Measurements from ENCODE around the gene DAW1.
"Not testable (repeated sequence)": the region's sequence is repeated elsewhere in the genome, so short reads cannot be mapped to it uniquely, and the experiment has no call there.

Gene DAW1

GRCh38 chr2:227914362-227914761, 42.9 kb downstream of the DAW1 start:
- Mint-ChIP-seq H3K9me3 (no peaks in the 10 kb centered on the region), H3K4me1 (no peaks in the 10 kb centered on the region), H3K27ac (no peak overlapping the region), H3K4me3 (no peak overlapping the region), H3K27me3 (no peaks in the 10 kb centered on the region), H3K36me3 (ENCODE audit: low read depth) (no peaks in the 10 kb centered on the region)
- ATAC-seq (no peak), DNase-seq (no peak)

DNA sequence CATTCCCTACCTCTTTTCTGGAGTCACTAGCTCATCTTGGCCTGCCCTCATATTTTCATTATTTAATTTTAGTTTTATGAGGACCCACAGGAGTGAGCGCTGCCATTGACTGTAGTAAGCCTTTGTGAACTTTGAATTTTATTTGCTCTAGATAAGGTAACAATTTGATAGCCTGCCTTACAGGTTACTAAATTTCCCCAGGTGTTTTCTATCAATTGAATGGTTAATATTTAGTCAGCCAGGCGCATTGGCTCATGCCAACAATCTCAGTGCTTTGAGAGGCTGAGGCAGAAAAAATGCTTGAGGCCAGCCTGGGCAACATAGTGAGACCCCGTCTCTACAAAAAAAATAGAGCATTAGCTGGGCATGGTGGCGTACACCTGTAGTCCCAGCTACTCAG, 50.2 kb downstream of the DAW1 start:
- no peak for ATAC-seq
- Mint-ChIP-seq H3K36me3 (ENCODE audit: low read depth) (no peaks in the 10 kb centered on the region), H3K4me3 (no peak overlapping the region), H3K9me3 (no peaks in the 10 kb centered on the region), H3K27me3 (no peaks in the 10 kb centered on the region), H3K4me1 (no peaks in the 10 kb centered on the region), H3K27ac (no peak overlapping the region)
- no peak for DNase-seq

GRCh38 chr2:227932001-227932400, 60.6 kb downstream of the DAW1 start:
- ATAC-seq = no peak
- H3K9me3 Mint-ChIP-seq = peaks cover 14% of the 10 kb centered on the region

DNA sequence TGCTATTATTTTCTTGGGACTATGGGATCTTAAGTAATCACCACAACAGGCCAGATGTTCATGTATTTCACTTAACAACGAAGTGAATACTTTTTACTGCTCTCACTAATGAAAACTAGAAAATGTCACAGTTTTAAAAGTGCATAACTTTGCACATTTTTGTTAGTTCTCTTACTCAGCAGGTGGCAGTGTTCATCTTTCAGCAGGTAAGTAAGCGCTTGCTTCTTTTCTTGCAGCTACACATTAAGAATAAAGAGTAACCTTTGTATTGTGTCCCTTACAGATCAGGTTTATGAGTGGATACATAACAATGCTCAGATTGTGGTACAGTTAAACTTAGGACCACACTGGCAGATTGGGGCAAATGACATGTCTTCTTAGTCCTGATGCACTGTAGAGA, 61.0 kb downstream of the DAW1 start:
- Mint-ChIP-seq H3K4me1 (no peaks in the 10 kb centered on the region), H3K9me3 (peaks cover 10% of the 10 kb centered on the region), H3K27me3 (peaks cover 7% of the 10 kb centered on the region), H3K4me3 (no peak overlapping the region), H3K27ac (no peak overlapping the region), H3K36me3 (ENCODE audit: low read depth) (no peaks in the 10 kb centered on the region)
- no peak for ATAC-seq
- no peak for DNase-seq

More at GRCh38 chr2:227932001-227932400, 60.6 kb downstream of the DAW1 start:
- Mint-ChIP-seq H3K4me1 (no peaks in the 10 kb centered on the region), H3K36me3 (ENCODE audit: low read depth) (no peaks in the 10 kb centered on the region), H3K27me3 (peaks cover 7% of the 10 kb centered on the region), H3K4me3 (no peak overlapping the region), H3K27ac (no peak overlapping the region)
- DNase-seq = no peak

GRCh38 chr2:227933884-227934283, 62.5 kb downstream of the DAW1 start:
- H3K27ac Mint-ChIP-seq = no peak overlapping the region
- no peaks in the 10 kb centered on the region for H3K36me3 Mint-ChIP-seq (ENCODE audit: low read depth)
- H3K27me3 Mint-ChIP-seq = peaks cover 7% of the 10 kb centered on the region
- H3K4me3 Mint-ChIP-seq = no peak overlapping the region
- DNase-seq (no peak), ATAC-seq (no peak)
- H3K9me3 Mint-ChIP-seq = peaks cover 4% of the 10 kb centered on the region
- no peaks in the 10 kb centered on the region for H3K4me1 Mint-ChIP-seq

DNA sequence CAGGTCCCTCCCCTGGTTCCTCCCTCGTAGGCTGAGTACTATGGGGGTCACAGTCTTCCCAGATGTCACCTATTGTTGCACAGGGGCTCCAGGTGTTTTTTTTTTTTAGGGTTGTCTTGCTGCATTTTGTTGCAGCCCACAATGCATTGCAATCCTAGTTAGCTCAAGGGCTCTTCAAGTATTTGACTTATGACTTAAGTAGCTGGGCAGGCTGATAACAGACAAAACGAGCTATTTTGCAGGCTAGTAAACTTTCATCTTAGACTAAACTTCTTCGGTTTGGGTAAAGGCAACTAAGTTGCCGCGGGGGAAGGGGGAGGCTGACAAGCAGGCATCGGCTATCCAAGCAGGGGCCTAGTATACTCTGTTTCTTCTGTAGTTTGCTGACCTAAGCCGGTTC, 64.8 kb downstream of the DAW1 start:
- H3K4me1 Mint-ChIP-seq; DNase-seq; H3K36me3 Mint-ChIP-seq (ENCODE audit: low read depth); H3K9me3 Mint-ChIP-seq; H3K27me3 Mint-ChIP-seq; ATAC-seq; H3K27ac Mint-ChIP-seq; H3K4me3 Mint-ChIP-seq: not testable (repeated sequence)

DNA sequence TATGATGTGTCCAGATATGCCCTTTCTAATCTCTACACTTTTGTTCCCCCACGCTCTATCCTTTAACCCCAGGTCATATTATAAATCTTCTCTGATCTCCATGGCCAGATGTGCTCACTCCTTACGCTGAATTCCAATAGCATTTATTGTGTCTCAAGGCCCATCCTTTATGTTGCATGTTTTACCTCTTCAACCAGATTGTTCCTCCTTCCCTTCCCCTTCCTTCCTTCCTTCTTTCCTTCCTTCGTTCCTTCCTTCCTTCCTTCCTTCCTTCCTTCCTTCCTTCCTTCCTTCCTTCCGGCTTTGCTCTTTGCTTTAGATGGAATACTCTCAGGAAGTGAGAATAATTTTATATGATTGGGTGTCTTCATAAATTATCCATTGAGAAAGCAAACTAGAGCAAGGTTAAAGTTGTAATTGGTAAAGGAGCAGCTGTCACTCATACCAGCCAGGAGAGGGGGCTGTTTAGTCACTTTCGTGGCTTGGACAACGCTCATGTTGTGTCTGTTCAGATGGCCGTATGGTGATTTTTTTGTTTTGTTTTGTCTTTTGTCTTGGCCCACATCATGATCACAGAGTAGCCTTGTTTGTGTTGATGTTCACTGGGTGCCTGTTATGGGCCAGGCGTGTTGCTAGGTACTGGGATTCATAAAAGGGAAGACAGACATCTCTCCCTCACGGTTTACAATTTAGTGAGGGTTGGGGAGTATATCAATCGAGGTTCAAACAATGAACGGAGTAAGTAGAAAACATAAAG, 68.0 kb downstream of the DAW1 start:
- Mint-ChIP-seq H3K27ac (no peak overlapping the region), H3K9me3 (no peaks in the 10 kb centered on the region), H3K36me3 (ENCODE audit: low read depth) (no peaks in the 10 kb centered on the region), H3K27me3 (peaks cover 4% of the 10 kb centered on the region), H3K4me1 (no peaks in the 10 kb centered on the region), H3K4me3 (no peak overlapping the region)
- DNase-seq (no peak), ATAC-seq (no peak)

DNA sequence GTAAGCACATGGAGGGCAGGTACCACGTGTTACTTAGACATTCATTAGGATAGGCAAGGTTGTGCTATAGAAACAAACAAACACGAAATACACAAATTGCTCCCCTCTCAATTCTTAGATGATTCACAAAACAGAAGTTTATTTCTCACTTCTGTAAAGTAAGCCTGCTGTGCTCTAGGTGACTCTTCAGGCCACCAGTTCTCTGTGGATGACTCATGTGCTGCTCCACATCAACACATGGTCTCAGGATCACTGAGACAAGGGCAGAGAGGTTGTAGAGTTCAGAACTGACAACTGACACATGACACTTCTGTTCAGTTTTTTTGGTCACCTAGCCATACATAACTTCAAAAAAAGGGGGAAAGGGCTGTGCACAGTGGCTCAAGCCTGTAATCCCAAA, 70.6 kb downstream of the DAW1 start:
- Mint-ChIP-seq H3K27me3 (peaks cover 4% of the 10 kb centered on the region), H3K27ac (no peak overlapping the region), H3K36me3 (ENCODE audit: low read depth) (no peaks in the 10 kb centered on the region), H3K4me1 (no peaks in the 10 kb centered on the region), H3K9me3 (no peaks in the 10 kb centered on the region), H3K4me3 (no peak overlapping the region)
- DNase-seq = no peak
- no peak for ATAC-seq

DNA sequence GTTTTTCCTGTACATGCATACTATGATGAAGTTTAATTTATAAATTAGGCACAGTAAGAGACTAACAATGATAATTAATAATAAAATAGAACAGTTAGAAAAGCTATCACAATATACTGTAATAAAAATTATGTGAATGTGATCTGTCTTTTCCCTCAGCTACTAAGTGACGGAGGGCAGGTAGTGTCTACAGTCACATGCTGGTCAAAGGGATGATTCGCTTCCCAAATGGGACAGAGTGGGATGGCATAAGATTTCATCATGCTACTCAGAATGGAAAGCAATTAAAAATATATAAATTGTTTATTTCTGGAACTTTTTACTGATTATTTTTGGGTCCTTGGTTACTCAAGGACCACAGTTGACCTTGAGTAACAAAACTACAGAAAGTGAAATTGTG, 71.5 kb downstream of the DAW1 start:
- H3K36me3 Mint-ChIP-seq (ENCODE audit: low read depth) = no peaks in the 10 kb centered on the region
- no peak overlapping the region for H3K4me3 Mint-ChIP-seq

GRCh38 chr2:227960317-227960716, 88.9 kb downstream of the DAW1 start:
- no peak for DNase-seq
- no peaks in the 10 kb centered on the region for H3K4me1 Mint-ChIP-seq

More for the DNA sequence above, 71.5 kb downstream of the DAW1 start:
- DNase-seq (no peak), ATAC-seq (no peak)
- Mint-ChIP-seq H3K27me3 (peaks cover 4% of the 10 kb centered on the region), H3K9me3 (no peaks in the 10 kb centered on the region), H3K4me1 (no peaks in the 10 kb centered on the region), H3K27ac (no peak overlapping the region)

DNA sequence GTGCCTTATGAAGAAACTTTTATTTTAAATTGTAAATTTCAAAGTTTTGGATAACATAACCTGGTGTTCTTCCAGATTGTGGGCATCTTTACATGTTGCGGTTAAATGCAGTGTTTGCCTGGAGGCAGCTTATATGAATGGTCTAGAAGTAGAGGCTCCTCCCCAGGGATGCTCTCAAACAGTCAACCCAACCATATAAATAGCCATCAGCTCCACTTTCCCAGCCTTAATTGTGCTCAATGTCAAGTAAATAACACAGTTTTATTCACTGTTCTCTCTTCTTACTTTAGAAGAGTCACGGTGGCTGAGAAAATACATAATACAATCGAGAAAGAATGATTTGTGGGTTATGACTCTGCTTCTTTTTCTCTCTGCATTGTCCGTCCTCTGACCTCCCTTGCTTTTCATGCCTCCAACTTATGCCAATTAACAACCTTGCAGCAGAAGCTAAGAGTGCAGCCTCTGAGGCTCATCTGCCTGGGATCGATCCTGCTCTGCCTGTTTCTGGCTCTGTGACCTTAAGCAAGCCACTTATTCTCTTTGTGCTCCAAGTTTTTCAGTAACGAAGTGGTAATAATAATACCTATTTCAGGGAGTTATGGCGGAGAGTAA, 100.3 kb downstream of the DAW1 start:
- no peak for DNase-seq
- Mint-ChIP-seq H3K4me1 (no peaks in the 10 kb centered on the region), H3K4me3 (no peak overlapping the region), H3K27ac (no peak overlapping the region), H3K27me3 (peaks cover 1% of the 10 kb centered on the region), H3K36me3 (ENCODE audit: low read depth) (no peaks in the 10 kb centered on the region), H3K9me3 (peaks cover 3% of the 10 kb centered on the region)
- no peak for ATAC-seq

More at GRCh38 chr2:227960317-227960716, 88.9 kb downstream of the DAW1 start:
- ATAC-seq = no peak
- H3K4me3 Mint-ChIP-seq = no peak overlapping the region
- no peaks in the 10 kb centered on the region for H3K9me3 Mint-ChIP-seq
- H3K27me3 Mint-ChIP-seq = no peaks in the 10 kb centered on the region
- no peak overlapping the region for H3K27ac Mint-ChIP-seq
- no peaks in the 10 kb centered on the region for H3K36me3 Mint-ChIP-seq (ENCODE audit: low read depth)

- peaks cover 1% of the 10 kb centered on the region for H3K27me3 Mint-ChIP-seq
- ATAC-seq (no peak), DNase-seq (no peak)
- H3K27ac Mint-ChIP-seq = no peak overlapping the region
- no peak overlapping the region for H3K4me3 Mint-ChIP-seq
- no peaks in the 10 kb centered on the region for H3K36me3 Mint-ChIP-seq (ENCODE audit: low read depth)
- H3K9me3 Mint-ChIP-seq = peaks cover 3% of the 10 kb centered on the region
- no peaks in the 10 kb centered on the region for H3K4me1 Mint-ChIP-seq
Observed at GRCh38 chr2:227973241-227973640, 101.8 kb downstream of the DAW1 start.

Data from activated naive CD8-positive, alpha-beta T cell treated with anti-CD3 and anti-CD28 coated beads, Interleukin-2, amount 50 U/mL, for 24 hours (primary cell).